ENCODE results near the gene ALPL.
"Not testable (repeated sequence)": the region's sequence is repeated elsewhere in the genome, so short reads cannot be mapped to it uniquely, and the experiment has no call there.

ALPL gene

GRCh38 chr1:21559788-21560567, 50.8 kb downstream of the ALPL start:
- no peak for DNase-seq (ENCODE audit: low read depth)

GRCh38 chr1:21560916-21561638, 51.9 kb downstream of the ALPL start:
- DNase-seq (ENCODE audit: low read depth) = no peak

GRCh38 chr1:21562896-21563295, 53.7 kb downstream of the ALPL start:
- DNase-seq (ENCODE audit: low read depth) = no peak

- DNase-seq (ENCODE audit: low read depth) = no peak
Measured at GRCh38 chr1:21563971-21564370, 54.7 kb downstream of the ALPL start.

- no peak for DNase-seq (ENCODE audit: low read depth)
Measured at GRCh38 chr1:21564521-21565095, 55.4 kb downstream of the ALPL start.

GRCh38 chr1:21565285-21565684, 56.1 kb downstream of the ALPL start:
- no peak for DNase-seq (ENCODE audit: low read depth)

- not testable (repeated sequence) for DNase-seq (ENCODE audit: low read depth)
Measured at GRCh38 chr1:21566361-21566760, 57.1 kb downstream of the ALPL start.

- DNase-seq (ENCODE audit: low read depth) = no peak
Measured at GRCh38 chr1:21567241-21568005, 58.2 kb downstream of the ALPL start.

GRCh38 chr1:21568006-21568746, 59.0 kb downstream of the ALPL start:
- no peak for DNase-seq (ENCODE audit: low read depth)

- no peak for DNase-seq (ENCODE audit: low read depth)
Measured at GRCh38 chr1:21568809-21569385, 59.7 kb downstream of the ALPL start.

- no peak for DNase-seq (ENCODE audit: low read depth)
Measured at GRCh38 chr1:21569820-21570527, 60.8 kb downstream of the ALPL start.

GRCh38 chr1:21570528-21570875, 61.3 kb downstream of the ALPL start:
- no peak for DNase-seq (ENCODE audit: low read depth)

GRCh38 chr1:21570885-21571284, 61.7 kb downstream of the ALPL start:
- DNase-seq (ENCODE audit: low read depth) = no peak

GRCh38 chr1:21572221-21572620, 63.0 kb downstream of the ALPL start:
- DNase-seq (ENCODE audit: low read depth) = no peak

GRCh38 chr1:21572735-21573277, 63.6 kb downstream of the ALPL start:
- no peak for DNase-seq (ENCODE audit: low read depth)

- no peak for DNase-seq (ENCODE audit: low read depth)
Measured at GRCh38 chr1:21573475-21573874, 64.3 kb downstream of the ALPL start.

- DNase-seq (ENCODE audit: low read depth) = no peak
Measured at GRCh38 chr1:21573971-21574465, 64.8 kb downstream of the ALPL start.

- DNase-seq (ENCODE audit: low read depth) = no peak
Measured at GRCh38 chr1:21574466-21575151, 65.4 kb downstream of the ALPL start.

- DNase-seq (ENCODE audit: low read depth) = no peak
Measured at GRCh38 chr1:21575351-21575942, 66.2 kb downstream of the ALPL start.

Measured in stimulated activated CD8-positive, alpha-beta memory T cell treated with anti-CD3 and anti-CD28 coated beads, Interleukin-15, amount 100 ng/mL, for 24 hours (primary cell).